ENCODE measurements around the gene IL1F10.
A peak's percentile ranks its signal among the peaks of the same experiment; 100 is the strongest.

IL1F10 gene

GRCh38 chr2:113064281-113064680 lies 3.5 kb upstream of the IL1F10 start:
- TF ChIP-seq POLR2A (IDR thresholded peaks at IDR 0.05; ENCODE audit: low read depth, low read length): no peak
- FAIRE-seq: no peak
- no peak for DNase-seq (ENCODE audit: insufficient read length, low spot score)

- DNase-seq (ENCODE audit: insufficient read length, low spot score) (no peak), FAIRE-seq (no peak)
- no peak for TF ChIP-seq POLR2A (IDR thresholded peaks at IDR 0.05; ENCODE audit: low read depth, low read length)
Measured at GRCh38 chr2:113064898-113065297, 2.9 kb upstream of the IL1F10 start.

DNA sequence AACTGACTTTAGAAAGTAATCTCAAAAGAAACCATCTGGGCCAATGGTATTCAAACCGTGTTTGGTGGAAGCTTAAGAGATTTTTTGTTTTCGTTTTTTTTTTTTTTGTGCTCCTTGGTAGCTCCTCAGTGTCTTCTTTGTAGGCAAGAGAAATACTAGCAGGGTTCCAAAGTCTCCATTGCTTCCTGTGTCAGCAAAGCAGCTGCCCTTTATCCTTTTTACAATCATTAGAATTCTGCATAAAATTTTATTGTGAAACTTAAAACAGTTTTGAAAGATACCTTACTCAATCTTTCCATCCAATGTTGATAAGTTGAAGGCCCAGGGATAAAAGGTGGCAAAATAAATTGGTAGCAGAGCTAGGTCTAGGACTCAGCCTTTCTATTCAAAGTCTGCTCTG lies 479 bp downstream of the IL1F10 start:
- no peak for TF ChIP-seq POLR2A (IDR thresholded peaks at IDR 0.05; ENCODE audit: low read depth, low read length)
- FAIRE-seq (no peak), DNase-seq (ENCODE audit: insufficient read length, low spot score) (no peak)

DNA sequence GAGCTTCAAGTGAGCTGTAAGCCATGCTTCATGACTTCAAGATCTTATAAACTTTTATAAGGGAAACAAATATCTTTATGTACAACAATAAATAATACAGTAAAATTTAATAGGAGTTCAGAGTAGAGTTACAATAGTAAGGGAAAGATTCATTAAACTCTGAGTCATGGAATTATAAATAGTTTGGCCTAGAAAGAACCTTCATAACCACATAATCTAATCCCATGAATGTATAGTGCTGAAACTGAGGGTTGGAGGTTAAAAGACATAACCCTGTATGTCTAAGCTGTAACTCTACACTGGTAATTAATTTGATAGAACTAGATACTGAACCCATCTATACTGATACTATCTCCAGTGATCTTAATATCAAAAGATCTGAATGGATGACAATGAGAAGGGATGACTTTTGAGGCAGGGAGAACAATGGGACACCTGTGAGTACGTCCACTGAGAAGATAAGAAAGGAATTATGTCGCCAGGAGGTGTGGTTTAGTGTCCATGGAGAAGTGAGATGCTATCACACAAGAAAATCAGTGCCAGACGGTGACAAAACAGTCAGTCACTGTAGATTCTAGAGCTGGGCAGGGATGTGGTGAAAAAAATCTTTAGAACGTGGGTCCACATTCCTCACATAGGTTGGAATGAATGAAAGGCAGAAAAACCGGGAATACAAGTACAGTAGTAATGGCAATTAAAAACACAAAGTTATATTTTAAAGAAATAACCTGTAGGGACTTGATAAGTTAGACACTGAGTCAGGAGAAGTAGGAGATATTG lies 1.1 kb downstream of the IL1F10 start:
- no peak for TF ChIP-seq POLR2A (IDR thresholded peaks at IDR 0.05; ENCODE audit: low read depth, low read length)
- DNase-seq (ENCODE audit: insufficient read length, low spot score): no peak
- no peak for FAIRE-seq

DNA sequence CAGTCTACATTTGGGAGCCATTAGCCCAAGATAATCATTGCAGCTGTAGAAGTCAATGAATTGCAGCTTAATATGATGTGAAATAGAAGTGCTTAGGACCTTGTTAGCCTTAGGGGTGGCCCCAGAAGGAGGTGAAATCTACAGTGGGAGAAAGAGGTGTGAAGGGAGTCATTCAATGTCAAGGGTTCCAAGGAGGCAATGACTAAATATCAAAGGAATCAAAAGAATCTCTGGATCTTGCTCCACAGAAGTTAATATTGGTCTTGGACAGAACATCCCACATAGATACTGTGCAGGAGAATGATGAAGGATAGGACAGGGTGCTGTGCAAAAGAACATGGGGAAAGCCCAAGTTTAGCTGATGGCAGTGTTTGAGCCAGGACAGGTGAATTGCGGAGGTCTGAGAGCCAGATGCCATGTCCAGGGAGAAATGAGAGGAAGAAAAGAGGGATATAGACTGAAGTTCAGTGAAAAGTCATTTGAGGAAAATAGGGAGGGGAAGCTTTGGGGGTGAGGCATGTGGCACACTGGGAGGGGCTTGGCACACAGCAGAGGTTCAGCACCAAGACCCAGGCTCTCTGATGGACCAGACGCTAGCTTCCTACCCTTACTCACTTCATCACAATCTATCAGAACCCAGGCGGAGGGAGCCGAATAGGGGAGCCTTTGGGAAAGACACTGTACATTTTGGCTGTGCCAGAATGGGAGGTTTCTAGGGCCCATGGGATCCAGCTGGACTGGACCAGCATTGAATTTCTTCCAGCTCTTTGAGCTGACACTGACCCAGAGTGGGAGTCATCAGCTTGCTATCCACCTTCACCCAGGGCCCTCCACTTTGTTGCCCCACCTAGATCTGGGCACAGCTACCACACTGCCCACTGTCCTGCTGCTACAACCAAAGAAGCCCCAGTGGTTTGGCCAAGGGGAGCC lies 2.2 kb downstream of the IL1F10 start:
- DNase-seq (ENCODE audit: insufficient read length, low spot score) (no peak), FAIRE-seq (no peak)
- no peak for TF ChIP-seq POLR2A (IDR thresholded peaks at IDR 0.05; ENCODE audit: low read depth, low read length)

- FAIRE-seq (no peak), DNase-seq (ENCODE audit: insufficient read length, low spot score) (no peak)
- TF ChIP-seq POLR2A (IDR thresholded peaks at IDR 0.05; ENCODE audit: low read depth, low read length): no peak
Measured at GRCh38 chr2:113070606-113070975, 2.8 kb downstream of the IL1F10 start.

GRCh38 chr2:113072584-113072983 lies 4.8 kb downstream of the IL1F10 start:
- TF ChIP-seq POLR2A (IDR thresholded peaks at IDR 0.05; ENCODE audit: low read depth, low read length): no peak
- no peak for FAIRE-seq
- DNase-seq (ENCODE audit: insufficient read length, low spot score): no peak

GRCh38 chr2:113073325-113073834 lies 5.6 kb downstream of the IL1F10 start:
- no peak for DNase-seq (ENCODE audit: insufficient read length, low spot score)
- no peak for TF ChIP-seq POLR2A (IDR thresholded peaks at IDR 0.05; ENCODE audit: low read depth, low read length)
- no peak for FAIRE-seq

DNA sequence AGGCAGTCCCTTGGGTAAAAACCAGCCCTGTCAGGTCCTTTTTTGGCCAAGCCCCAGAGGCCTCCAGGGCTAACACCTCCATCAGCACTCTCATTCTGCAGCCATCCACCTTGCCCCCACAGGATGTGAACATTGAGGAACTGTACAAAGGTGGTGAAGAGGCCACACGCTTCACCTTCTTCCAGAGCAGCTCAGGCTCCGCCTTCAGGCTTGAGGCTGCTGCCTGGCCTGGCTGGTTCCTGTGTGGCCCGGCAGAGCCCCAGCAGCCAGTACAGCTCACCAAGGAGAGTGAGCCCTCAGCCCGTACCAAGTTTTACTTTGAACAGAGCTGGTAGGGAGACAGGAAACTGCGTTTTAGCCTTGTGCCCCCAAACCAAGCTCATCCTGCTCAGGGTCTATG lies 7.3 kb downstream of the IL1F10 start:
- FAIRE-seq (no peak), DNase-seq (ENCODE audit: insufficient read length, low spot score) (no peak)
- TF ChIP-seq POLR2A (IDR thresholded peaks at IDR 0.05; ENCODE audit: low read depth, low read length): no peak

GRCh38 chr2:113075600-113075999 lies 7.8 kb downstream of the IL1F10 start:
- no peak for DNase-seq (ENCODE audit: insufficient read length, low spot score)
- no peak for FAIRE-seq

GRCh38 chr2:113076954-113077669 lies 9.3 kb downstream of the IL1F10 start:
- no peak for FAIRE-seq
- TF ChIP-seq POLR2A (IDR thresholded peaks at IDR 0.05; ENCODE audit: low read depth, low read length): no peak
- no peak for DNase-seq (ENCODE audit: insufficient read length, low spot score)

More at GRCh38 chr2:113075600-113075999, 7.8 kb downstream of the IL1F10 start:
- TF ChIP-seq POLR2A (IDR thresholded peaks at IDR 0.05; ENCODE audit: low read depth, low read length): no peak

DNA sequence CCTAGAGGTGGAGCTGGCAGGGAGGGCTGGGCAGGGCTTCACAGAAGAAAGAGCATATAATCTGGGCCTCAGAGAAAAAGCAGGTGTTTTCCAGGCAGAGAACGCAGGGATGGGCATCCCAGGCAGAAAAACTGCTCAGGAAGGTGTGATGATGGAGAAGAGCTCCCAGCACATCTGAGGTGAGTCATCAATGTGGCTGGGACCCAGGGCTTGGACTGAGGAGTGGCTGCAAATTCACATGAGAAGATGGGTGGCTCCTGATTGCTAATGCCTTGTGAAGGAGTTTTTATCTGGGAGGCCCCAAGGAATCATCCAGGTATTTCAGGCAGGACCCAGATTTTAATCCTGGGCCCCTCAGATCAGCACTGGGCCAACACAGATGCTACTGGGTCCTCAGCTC lies 10.2 kb downstream of the IL1F10 start:
- DNase-seq (ENCODE audit: insufficient read length, low spot score) (peak; percentile 61), FAIRE-seq (peak; percentile 15)
- TF ChIP-seq POLR2A (IDR thresholded peaks at IDR 0.05; ENCODE audit: low read depth, low read length): no peak

GRCh38 chr2:113078350-113078839 lies 10.6 kb downstream of the IL1F10 start:
- no peak for FAIRE-seq
- no peak for TF ChIP-seq POLR2A (IDR thresholded peaks at IDR 0.05; ENCODE audit: low read depth, low read length)
- DNase-seq (ENCODE audit: insufficient read length, low spot score): no peak

DNA sequence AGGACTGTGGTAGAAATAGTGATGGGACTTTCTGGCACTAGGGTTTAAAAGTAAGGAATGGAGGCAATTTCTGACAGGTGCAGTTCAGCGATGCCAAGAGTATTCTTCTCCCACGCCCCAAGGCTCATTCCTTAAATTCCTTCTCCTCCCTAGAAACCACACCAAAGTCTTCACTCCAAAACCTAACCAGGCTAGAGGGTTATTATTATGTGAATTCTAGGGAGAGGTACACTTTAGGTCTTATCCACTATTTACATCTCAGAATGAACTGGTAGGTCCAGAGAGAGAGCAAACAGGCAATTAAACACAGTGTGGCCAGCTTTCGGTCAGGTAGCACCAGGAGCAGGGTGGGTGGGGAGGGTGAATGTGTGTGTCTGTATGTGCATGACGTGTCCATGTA lies 11.4 kb downstream of the IL1F10 start:
- FAIRE-seq: no peak
- DNase-seq (ENCODE audit: insufficient read length, low spot score): no peak
- no peak for TF ChIP-seq POLR2A (IDR thresholded peaks at IDR 0.05; ENCODE audit: low read depth, low read length)
